CD4-positive, alpha-beta memory T cell (primary cell): Measurements from ENCODE around the gene ZNF254. TPM values are rescaled to one million over a fixed set of nuclear protein-coding genes. Genes with fewer than 3 reads are reported as not detected.

Experiments
- CTCF ChIA-PET: fragments of 350-600 bp; sonication (Branson Sonifier 250); formaldehyde crosslinking; loops from one replicate; lab custom pipeline; 2021; ENCODE audit warnings: inconsistent platforms; ENCODE audit not compliant: partially characterized antibody; lab: Charles Lee
- POLR2A ChIA-PET: fragments of 350-600 bp; sonication (Branson Sonifier 250); formaldehyde crosslinking; loops from one replicate; lab custom pipeline; 2021; ENCODE audit not compliant: partially characterized antibody; lab: Charles Lee
- DNase-seq, 5 donors: peaks; one replicate each; pipeline versions ENCODE4 v3.0.0 to v3.0.0-alpha.2; 2020 to 2022; ENCODE audit warnings: mixed read lengths in 1 of 5
- H3K27ac ChIP-seq: one replicate; pipeline ENCODE4 v1.7.0; 2013; ENCODE audit warnings: low read depth, low read length
- H3K27me3 ChIP-seq: 2 replicates; pipeline ENCODE4 v1.7.0; 2013; ENCODE audit warnings: mild to moderate bottlenecking, low read length, moderate library complexity; ENCODE audit not compliant: insufficient read depth
- H3K36me3 ChIP-seq: 2 replicates; pipeline ENCODE4 v1.7.0; 2013; ENCODE audit warnings: mild to moderate bottlenecking, low read length, moderate library complexity; ENCODE audit not compliant: insufficient read depth
- H3K4me1 ChIP-seq: 2 replicates; pipeline ENCODE4 v1.7.0; 2013; ENCODE audit warnings: mild to moderate bottlenecking, low read length, moderate library complexity; ENCODE audit not compliant: insufficient read depth
- H3K4me3 ChIP-seq, 2 donors: one replicate each; pipeline ENCODE4 v1.7.0; 2013; ENCODE audit warnings: low read length in 2 of 2, mild to moderate bottlenecking in 1 of 2
- H3K9me3 ChIP-seq, 2 donors: one replicate each; pipeline ENCODE4 v1.7.0; 2013; ENCODE audit warnings: low read length in 2 of 2, control low read depth in 1 of 2; ENCODE audit not compliant: control insufficient read depth in 1 of 2
- H3K27ac Mint-ChIP-seq, 7 donors: one replicate each; pipeline ENCODE4 v1.8.0; 2020 to 2021; ENCODE audit warnings: mixed read lengths in 7 of 7, mild to moderate bottlenecking in 6 of 7, inconsistent platforms in 3 of 7, moderate library complexity in 3 of 7
- H3K27me3 Mint-ChIP-seq, 2 donors: one replicate each; pipeline ENCODE4 v1.8.0; 2020 to 2021; ENCODE audit warnings: mixed read lengths in 2 of 2
- H3K36me3 Mint-ChIP-seq, 2 donors: one replicate each; pipeline ENCODE4 v1.8.0; 2020 to 2021; ENCODE audit warnings: mixed read lengths in 2 of 2, inconsistent platforms in 1 of 2, mild to moderate bottlenecking in 1 of 2
- H3K4me1 Mint-ChIP-seq, 4 donors: one replicate each; pipeline ENCODE4 v1.8.0; 2020 to 2021; ENCODE audit warnings: mixed read lengths in 4 of 4, mild to moderate bottlenecking in 1 of 4
- H3K4me3 Mint-ChIP-seq, 8 donors: one replicate each; pipeline ENCODE4 v1.8.0; 2020 to 2021; ENCODE audit warnings: mixed read lengths in 8 of 8, mild to moderate bottlenecking in 7 of 8, moderate library complexity in 6 of 8, inconsistent platforms in 3 of 8
- H3K9me3 Mint-ChIP-seq, 8 donors: one replicate each; pipeline ENCODE4 v1.8.0; 2020 to 2021; ENCODE audit warnings: mixed read lengths in 8 of 8, mild to moderate bottlenecking in 5 of 8, inconsistent platforms in 3 of 8, moderate library complexity in 1 of 8
- intact Hi-C: fragments of 100-400 bp; cut with micrococcal nuclease; formaldehyde crosslinking; loops from one replicate; pipeline ENCODE4 v1.15.1; 2023
- polyA plus RNA-seq, 2 donors: library from polyadenylated mRNA; unstranded; fragments of 300-500 nt; fragmentation: Illumina TruSeq; gene quantifications; one replicate each; pipeline ENCODE4 v1.2.3, GENCODE V29; 2021
- total RNA-seq, 2 experiments: library from RNA; stranded (reverse); gene quantifications; one replicate each; pipeline ENCODE4 v1.2.3, GENCODE V29; 2021

Gene ZNF254
- total and polyA plus RNA-seq, 4 experiments from 2014 or later: 3.4 to 19.1 (median 12.5) TPM

- H3K4me3 ChIP-seq: no peak overlapping the region
- H3K4me1 ChIP-seq: no peaks in the 10 kb centered on the region
- peaks cover 62% of the 10 kb centered on the region for H3K36me3 ChIP-seq
- H3K36me3 Mint-ChIP-seq: peaks cover 65 to 83% of the 10 kb centered on the region in 2 donors
- no peak overlapping the region for H3K4me3 Mint-ChIP-seq
- ChIA-PET POLR2A (no interaction called here), CTCF (no interaction called here)
- H3K27me3 ChIP-seq: no peaks in the 10 kb centered on the region
- intact Hi-C loops: no loop called here
- no peaks in the 10 kb centered on the region for H3K9me3 ChIP-seq
- no peaks in the 10 kb centered on the region for H3K9me3 Mint-ChIP-seq
- peak overlapping the region in 1 of 7 donors; percentile 42 for H3K27ac Mint-ChIP-seq
- no peaks in the 10 kb centered on the region for H3K27me3 Mint-ChIP-seq
- DNase-seq: no peak
- H3K4me1 Mint-ChIP-seq: peaks cover 0 to 7% (median 0%) of the 10 kb centered on the region in 4 donors
- H3K27ac ChIP-seq: no peak overlapping the region
Measured at GRCh38 chr19:24052811-24053210, 34.2 kb upstream of the ZNF254 start.

GRCh38 chr19:24053601-24054000 is 33.4 kb upstream of the ZNF254 start:
- no peaks in the 10 kb centered on the region for H3K27me3 ChIP-seq
- no peak for DNase-seq
- intact Hi-C loops: no loop called here
- peaks cover 61% of the 10 kb centered on the region for H3K36me3 ChIP-seq
- no peaks in the 10 kb centered on the region for H3K27me3 Mint-ChIP-seq
- no peaks in the 10 kb centered on the region for H3K9me3 ChIP-seq
- no peak overlapping the region for H3K27ac ChIP-seq
- CTCF ChIA-PET: no interaction called here
- peak overlapping the region in 2 of 7 donors; percentile 52 to 60 for H3K27ac Mint-ChIP-seq
- H3K4me1 ChIP-seq: no peaks in the 10 kb centered on the region
- H3K36me3 Mint-ChIP-seq: peaks cover 67 to 85% of the 10 kb centered on the region in 2 donors
- H3K4me3 ChIP-seq: no peak overlapping the region
- H3K4me3 Mint-ChIP-seq: no peak overlapping the region
- peaks cover 0 to 7% (median 0%) of the 10 kb centered on the region in 4 donors for H3K4me1 Mint-ChIP-seq
- POLR2A ChIA-PET: no interaction called here
- no peaks in the 10 kb centered on the region for H3K9me3 Mint-ChIP-seq

- no peak for DNase-seq
- Histone ChIP-seq H3K27me3 (no peaks in the 10 kb centered on the region), H3K4me3 (no peak overlapping the region), H3K4me1 (no peaks in the 10 kb centered on the region), H3K9me3 (no peaks in the 10 kb centered on the region), H3K36me3 (peaks cover 62% of the 10 kb centered on the region), H3K27ac (no peak overlapping the region)
- H3K27me3 Mint-ChIP-seq: no peaks in the 10 kb centered on the region
- CTCF ChIA-PET: no interaction called here
- H3K36me3 Mint-ChIP-seq: peaks cover 67 to 86% of the 10 kb centered on the region in 2 donors
- no peak overlapping the region for H3K4me3 Mint-ChIP-seq
- no peaks in the 10 kb centered on the region for H3K9me3 Mint-ChIP-seq
- peaks cover 0 to 5% (median 0%) of the 10 kb centered on the region in 4 donors for H3K4me1 Mint-ChIP-seq
- H3K27ac Mint-ChIP-seq: peak overlapping the region in 2 of 7 donors; percentile 7 to 52
- intact Hi-C loops: no loop called here
- POLR2A ChIA-PET: no interaction called here
Measured at GRCh38 chr19:24054044-24054935, 32.7 kb upstream of the ZNF254 start.

- no peaks in the 10 kb centered on the region for H3K9me3 ChIP-seq
- peaks cover 59% of the 10 kb centered on the region for H3K36me3 ChIP-seq
- POLR2A ChIA-PET: no interaction called here
- no peak overlapping the region for H3K4me3 ChIP-seq
- intact Hi-C loops: no loop called here
- no peaks in the 10 kb centered on the region for H3K27me3 ChIP-seq
- no peaks in the 10 kb centered on the region for H3K4me1 ChIP-seq
- Mint-ChIP-seq H3K36me3 (peaks cover 69 to 84% of the 10 kb centered on the region in 2 donors), H3K27ac (no peak overlapping the region), H3K4me3 (no peak overlapping the region), H3K9me3 (no peaks in the 10 kb centered on the region), H3K27me3 (no peaks in the 10 kb centered on the region), H3K4me1 (peaks cover 0 to 5% (median 0%) of the 10 kb centered on the region in 4 donors)
- no peak overlapping the region for H3K27ac ChIP-seq
- no peak for DNase-seq
- CTCF ChIA-PET: no interaction called here
Measured at GRCh38 chr19:24055548-24055947, 31.4 kb upstream of the ZNF254 start.

GRCh38 chr19:24057144-24057543 is 29.8 kb upstream of the ZNF254 start:
- Mint-ChIP-seq H3K4me1 (peaks cover 0 to 5% (median 0%) of the 10 kb centered on the region in 4 donors), H3K4me3 (no peak overlapping the region), H3K9me3 (no peaks in the 10 kb centered on the region), H3K36me3 (peaks cover 58 to 77% of the 10 kb centered on the region in 2 donors), H3K27me3 (no peaks in the 10 kb centered on the region), H3K27ac (no peak overlapping the region)
- intact Hi-C loops: no loop called here
- no peak overlapping the region for H3K27ac ChIP-seq
- POLR2A ChIA-PET: no interaction called here
- no peaks in the 10 kb centered on the region for H3K27me3 ChIP-seq
- no peak for DNase-seq
- H3K4me1 ChIP-seq: no peaks in the 10 kb centered on the region
- H3K9me3 ChIP-seq: no peaks in the 10 kb centered on the region
- H3K36me3 ChIP-seq: peaks cover 49% of the 10 kb centered on the region
- CTCF ChIA-PET: no interaction called here
- no peak overlapping the region for H3K4me3 ChIP-seq

GRCh38 chr19:24059563-24060295 is 27.3 kb upstream of the ZNF254 start:
- DNase-seq: no peak
- no peaks in the 10 kb centered on the region for H3K27me3 ChIP-seq
- ChIA-PET CTCF (no interaction called here), POLR2A (no interaction called here)
- H3K4me3 Mint-ChIP-seq: no peak overlapping the region
- peaks cover 26% of the 10 kb centered on the region for H3K36me3 ChIP-seq
- H3K4me1 ChIP-seq: no peaks in the 10 kb centered on the region
- H3K4me3 ChIP-seq: no peak overlapping the region
- no peaks in the 10 kb centered on the region for H3K9me3 ChIP-seq
- peaks cover 38 to 61% of the 10 kb centered on the region in 2 donors for H3K36me3 Mint-ChIP-seq
- no peaks in the 10 kb centered on the region for H3K9me3 Mint-ChIP-seq
- H3K4me1 Mint-ChIP-seq: peaks cover 0 to 5% (median 0%) of the 10 kb centered on the region in 4 donors
- intact Hi-C loops: no loop called here
- H3K27me3 Mint-ChIP-seq: no peaks in the 10 kb centered on the region
- no peak overlapping the region for H3K27ac ChIP-seq
- H3K27ac Mint-ChIP-seq: peak overlapping the region in 2 of 7 donors; percentile 27 to 47

GRCh38 chr19:24060687-24061356 is 26.2 kb upstream of the ZNF254 start:
- H3K27ac Mint-ChIP-seq: peak overlapping the region in 4 of 7 donors; percentile 2 to 70 (median 56)
- intact Hi-C loops: no loop called here

More at GRCh38 chr19:24060687-24061356, 26.2 kb upstream of the ZNF254 start:
- Histone ChIP-seq H3K4me3 (no peak overlapping the region), H3K36me3 (peaks cover 33% of the 10 kb centered on the region), H3K4me1 (no peaks in the 10 kb centered on the region), H3K27me3 (no peaks in the 10 kb centered on the region), H3K27ac (no peak overlapping the region), H3K9me3 (no peaks in the 10 kb centered on the region)
- Mint-ChIP-seq H3K4me3 (no peak overlapping the region), H3K4me1 (peaks cover 0 to 6% (median 0%) of the 10 kb centered on the region in 4 donors), H3K9me3 (no peaks in the 10 kb centered on the region), H3K36me3 (peaks cover 40 to 61% of the 10 kb centered on the region in 2 donors), H3K27me3 (no peaks in the 10 kb centered on the region)
- ChIA-PET CTCF (no interaction called here), POLR2A (no interaction called here)
- DNase-seq: no peak
